Measurements from ENCODE around the gene ID3. TPM values are rescaled to one million over a fixed set of nuclear protein-coding genes. Genes with fewer than 3 reads are reported as not detected.

Gene ID3
- total and polyA plus RNA-seq, 9 of the 15 experiments (the other 6 are each of a cell fraction or from before 2014, with no cell fraction given), result 6.8 to 59.8 (median 23.5) TPM

DNA sequence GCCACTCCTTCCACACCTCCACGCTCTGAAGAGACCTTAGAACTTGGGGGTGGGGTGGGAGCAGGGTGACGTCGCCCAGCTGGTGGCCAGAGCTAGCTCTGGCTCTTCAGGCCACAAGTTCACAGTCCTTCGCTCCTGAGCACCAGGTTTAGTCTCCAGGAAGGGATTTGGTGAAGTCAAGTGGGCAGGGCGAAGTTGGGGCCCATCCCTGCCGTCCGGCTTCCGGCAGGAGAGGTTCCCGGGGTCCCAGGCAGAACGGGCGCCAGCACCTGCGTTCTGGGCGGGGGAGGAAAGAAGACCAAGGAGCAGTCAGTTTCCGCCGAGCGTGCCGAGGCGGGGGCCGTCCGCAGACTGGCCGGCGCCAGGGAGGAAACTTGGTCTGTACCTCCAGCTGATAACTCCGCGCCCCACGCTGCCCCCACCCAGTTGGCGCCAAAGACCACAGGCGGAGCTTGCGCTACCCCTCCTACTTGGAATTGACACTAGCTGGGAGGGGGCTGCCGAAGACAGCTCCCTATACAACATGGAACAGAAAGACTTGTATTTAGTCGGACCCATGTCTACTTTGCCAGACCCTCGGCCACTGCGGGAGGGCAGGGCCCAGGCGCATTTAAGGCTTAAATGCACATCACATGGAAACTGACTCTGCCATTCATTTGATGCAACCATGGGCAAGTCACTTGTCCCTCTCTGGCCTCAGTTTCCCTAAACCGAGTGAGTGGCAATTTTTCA, 995 bp downstream of the ID3 start (continued):
- TF ChIP-seq, protein P1, sequence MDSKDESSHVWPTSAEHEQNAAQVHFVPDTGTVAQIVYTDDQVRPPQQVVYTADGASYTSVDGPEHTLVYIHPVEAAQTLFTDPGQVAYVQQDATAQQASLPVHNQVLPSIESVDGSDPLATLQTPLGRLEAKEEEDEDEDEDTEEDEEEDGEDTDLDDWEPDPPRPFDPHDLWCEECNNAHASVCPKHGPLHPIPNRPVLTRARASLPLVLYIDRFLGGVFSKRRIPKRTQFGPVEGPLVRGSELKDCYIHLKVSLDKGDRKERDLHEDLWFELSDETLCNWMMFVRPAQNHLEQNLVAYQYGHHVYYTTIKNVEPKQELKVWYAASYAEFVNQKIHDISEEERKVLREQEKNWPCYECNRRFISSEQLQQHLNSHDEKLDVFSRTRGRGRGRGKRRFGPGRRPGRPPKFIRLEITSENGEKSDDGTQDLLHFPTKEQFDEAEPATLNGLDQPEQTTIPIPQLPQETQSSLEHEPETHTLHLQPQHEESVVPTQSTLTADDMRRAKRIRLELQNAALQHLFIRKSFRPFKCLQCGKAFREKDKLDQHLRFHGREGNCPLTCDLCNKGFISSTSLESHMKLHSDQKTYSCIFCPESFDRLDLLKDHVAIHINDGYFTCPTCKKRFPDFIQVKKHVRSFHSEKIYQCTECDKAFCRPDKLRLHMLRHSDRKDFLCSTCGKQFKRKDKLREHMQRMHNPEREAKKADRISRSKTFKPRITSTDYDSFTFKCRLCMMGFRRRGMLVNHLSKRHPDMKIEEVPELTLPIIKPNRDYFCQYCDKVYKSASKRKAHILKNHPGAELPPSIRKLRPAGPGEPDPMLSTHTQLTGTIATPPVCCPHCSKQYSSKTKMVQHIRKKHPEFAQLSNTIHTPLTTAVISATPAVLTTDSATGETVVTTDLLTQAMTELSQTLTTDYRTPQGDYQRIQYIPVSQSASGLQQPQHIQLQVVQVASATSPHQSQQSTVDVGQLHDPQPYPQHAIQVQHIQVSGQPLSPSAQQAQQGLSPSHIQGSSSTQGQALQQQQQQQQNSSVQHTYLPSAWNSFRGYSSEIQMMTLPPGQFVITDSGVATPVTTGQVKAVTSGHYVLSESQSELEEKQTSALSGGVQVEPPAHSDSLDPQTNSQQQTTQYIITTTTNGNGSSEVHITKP (IDR thresholded peaks at IDR 0.05; ENCODE audit: partially characterized antibody), result peak; percentile 97
- TF ChIP-seq EGR1 (conservative IDR thresholded peaks at IDR 0.05) (peak; percentile 91), SNRNP70 (optimal IDR thresholded peaks at IDR 0.05; ENCODE audit: low read depth, low read length) (peak; percentile 78), ZBED1 (IDR thresholded peaks at IDR 0.05) (no peak), ZNF398 (CRISPR knock-in tag; IDR thresholded peaks at IDR 0.05) (no peak), ZNF551 (CRISPR knock-in tag; IDR thresholded peaks at IDR 0.05) (no peak), ZBTB33 (CRISPR knock-in tag; IDR thresholded peaks at IDR 0.05) (no peak), HDAC8 (tag; IDR thresholded peaks at IDR 0.05) (no peak), HDAC6 (IDR thresholded peaks at IDR 0.05; ENCODE audit: low read depth, low read length) (no peak), ELF1 (tag; IDR thresholded peaks at IDR 0.05) (no peak; the same call in 1 of the 2 replicates), MLX (CRISPR knock-in tag; conservative IDR thresholded peaks at IDR 0.05) (no peak), YY1 (IDR thresholded peaks at IDR 0.05; ENCODE audit: borderline replicate concordance in 1 of 3, control insufficient read depth in 1 of 3, extremely low read depth in 1 of 3, insufficient read depth in 3 of 3, insufficient read length in 1 of 3, insufficient replicate concordance in 2 of 3, low read depth in 1 of 3, low read length in 2 of 3) (peak in 1 of 3 experiments; percentile 6)
- TF ChIP-seq, protein P2, sequence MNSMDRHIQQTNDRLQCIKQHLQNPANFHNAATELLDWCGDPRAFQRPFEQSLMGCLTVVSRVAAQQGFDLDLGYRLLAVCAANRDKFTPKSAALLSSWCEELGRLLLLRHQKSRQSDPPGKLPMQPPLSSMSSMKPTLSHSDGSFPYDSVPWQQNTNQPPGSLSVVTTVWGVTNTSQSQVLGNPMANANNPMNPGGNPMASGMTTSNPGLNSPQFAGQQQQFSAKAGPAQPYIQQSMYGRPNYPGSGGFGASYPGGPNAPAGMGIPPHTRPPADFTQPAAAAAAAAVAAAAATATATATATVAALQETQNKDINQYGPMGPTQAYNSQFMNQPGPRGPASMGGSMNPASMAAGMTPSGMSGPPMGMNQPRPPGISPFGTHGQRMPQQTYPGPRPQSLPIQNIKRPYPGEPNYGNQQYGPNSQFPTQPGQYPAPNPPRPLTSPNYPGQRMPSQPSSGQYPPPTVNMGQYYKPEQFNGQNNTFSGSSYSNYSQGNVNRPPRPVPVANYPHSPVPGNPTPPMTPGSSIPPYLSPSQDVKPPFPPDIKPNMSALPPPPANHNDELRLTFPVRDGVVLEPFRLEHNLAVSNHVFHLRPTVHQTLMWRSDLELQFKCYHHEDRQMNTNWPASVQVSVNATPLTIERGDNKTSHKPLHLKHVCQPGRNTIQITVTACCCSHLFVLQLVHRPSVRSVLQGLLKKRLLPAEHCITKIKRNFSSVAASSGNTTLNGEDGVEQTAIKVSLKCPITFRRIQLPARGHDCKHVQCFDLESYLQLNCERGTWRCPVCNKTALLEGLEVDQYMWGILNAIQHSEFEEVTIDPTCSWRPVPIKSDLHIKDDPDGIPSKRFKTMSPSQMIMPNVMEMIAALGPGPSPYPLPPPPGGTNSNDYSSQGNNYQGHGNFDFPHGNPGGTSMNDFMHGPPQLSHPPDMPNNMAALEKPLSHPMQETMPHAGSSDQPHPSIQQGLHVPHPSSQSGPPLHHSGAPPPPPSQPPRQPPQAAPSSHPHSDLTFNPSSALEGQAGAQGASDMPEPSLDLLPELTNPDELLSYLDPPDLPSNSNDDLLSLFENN (IDR thresholded peaks at IDR 0.05; ENCODE audit: low read depth in 2 of 2, low read length in 2 of 2), result peak in 1 of 2 experiments; percentile 69; a peak in 1 of 4 replicates
